RKO (cell line): Measurements from ENCODE around the gene MX2.

ENCODE experiments used
- DNase-seq: peaks from one replicate; pipeline ENCODE4 v3.0.0-alpha.2; 2016; ENCODE audit warnings: low spot score

MX2 gene

GRCh38 chr21:41438425-41439113 is 76.7 kb downstream of the MX2 start:
- DNase-seq = no peak

DNA sequence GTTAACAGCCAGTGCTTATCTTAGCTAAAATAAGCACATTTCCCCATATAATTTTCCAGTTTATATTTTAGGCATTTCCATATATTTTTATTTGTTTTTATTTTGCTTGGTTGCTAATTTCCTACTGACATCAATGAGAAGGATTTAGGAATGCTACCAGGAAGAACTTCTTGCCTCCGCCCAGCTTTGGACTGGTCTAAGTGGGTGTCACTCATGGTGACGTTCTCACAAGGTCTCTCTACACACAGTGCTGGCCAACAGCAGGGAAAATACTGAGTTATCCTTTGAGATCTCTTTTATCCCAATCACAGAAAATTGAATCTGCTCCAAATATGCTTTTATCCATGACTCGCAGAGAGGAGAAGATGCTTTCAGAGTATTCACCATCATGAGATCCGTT is 77.4 kb downstream of the MX2 start:
- DNase-seq = no peak

DNA sequence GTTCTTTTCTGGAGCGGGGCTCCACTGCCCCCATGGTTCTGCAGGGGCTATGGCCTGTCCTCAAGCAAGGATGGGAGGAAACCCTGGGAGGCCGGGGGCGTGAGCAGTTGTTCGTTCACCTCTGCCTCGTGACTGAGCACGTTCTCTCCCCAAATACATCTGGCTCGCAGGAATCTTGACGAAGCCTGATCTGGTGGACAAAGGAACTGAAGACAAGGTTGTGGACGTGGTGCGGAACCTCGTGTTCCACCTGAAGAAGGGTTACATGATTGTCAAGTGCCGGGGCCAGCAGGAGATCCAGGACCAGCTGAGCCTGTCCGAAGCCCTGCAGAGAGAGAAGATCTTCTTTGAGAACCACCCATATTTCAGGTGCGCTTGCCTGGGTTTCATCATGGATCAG is 79.7 kb downstream of the MX2 start:
- no peak for DNase-seq

DNA sequence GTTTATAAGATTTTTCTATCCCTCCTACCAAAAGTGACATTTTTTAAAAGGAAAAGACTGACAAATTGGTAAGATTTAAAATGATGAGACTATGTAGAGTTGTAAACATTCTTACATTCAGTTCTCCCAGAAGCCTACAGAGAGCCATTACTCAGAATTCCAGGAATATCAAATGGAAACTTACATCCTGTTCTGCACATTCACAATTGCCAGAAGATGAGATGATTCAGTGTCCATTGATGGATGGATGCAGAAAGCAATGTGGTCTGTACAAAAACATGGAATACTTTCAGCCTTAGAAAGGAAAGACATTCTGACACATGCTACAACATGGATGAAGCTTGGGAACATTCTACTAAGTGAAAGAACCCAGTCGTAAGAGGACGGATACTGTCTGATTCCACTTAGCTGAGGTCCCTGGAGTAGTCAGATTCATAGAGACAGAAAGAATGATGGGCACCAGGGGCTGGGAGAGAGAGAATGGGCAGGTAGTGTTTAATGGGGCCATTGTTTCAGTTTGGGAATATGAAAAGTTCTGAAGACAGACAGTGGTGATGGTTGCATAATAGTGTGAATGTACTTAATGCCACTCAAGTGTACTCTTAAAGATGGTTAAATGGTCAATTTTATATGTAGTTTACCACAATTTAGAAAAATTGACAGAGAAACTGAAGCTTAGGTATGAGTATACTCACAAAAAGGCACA is 80.8 kb downstream of the MX2 start:
- no peak for DNase-seq

DNA sequence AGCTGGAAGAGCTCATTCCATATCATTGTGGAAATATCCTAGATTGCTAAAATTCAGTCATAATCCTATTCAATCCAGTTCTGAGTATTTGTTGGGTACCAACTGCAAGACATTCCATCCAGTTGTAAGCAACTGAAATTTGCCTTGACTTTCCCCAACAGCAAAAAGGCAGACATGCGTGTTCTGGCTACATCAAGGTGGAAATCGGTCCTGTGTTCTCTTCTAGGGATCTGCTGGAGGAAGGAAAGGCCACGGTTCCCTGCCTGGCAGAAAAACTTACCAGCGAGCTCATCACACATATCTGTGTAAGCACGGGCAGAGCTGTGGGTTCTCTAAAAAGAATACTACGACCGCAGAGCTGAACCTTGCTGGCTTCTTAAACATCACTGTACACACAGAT is 81.7 kb downstream of the MX2 start:
- DNase-seq = no peak

- no peak for DNase-seq
Observed at GRCh38 chr21:41444703-41445464, 83.1 kb downstream of the MX2 start.

DNA sequence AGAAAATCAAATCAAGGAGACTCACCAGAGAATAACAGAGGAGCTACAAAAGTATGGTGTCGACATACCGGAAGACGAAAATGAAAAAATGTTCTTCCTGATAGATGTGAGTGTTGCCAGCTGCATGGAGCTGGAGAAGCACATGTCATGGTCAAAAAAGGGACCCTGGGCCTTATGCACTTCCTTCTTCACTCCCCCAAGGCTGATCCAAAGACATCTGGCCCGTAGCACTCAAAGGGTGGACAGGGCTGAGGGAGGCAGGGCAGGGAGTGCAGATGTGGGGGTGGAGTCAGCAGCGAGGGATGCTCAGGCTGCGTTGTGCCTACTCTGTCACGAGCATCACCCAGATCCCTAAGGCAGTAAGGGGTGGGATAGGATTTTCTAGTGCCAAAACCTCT is 83.6 kb downstream of the MX2 start:
- no peak for DNase-seq

DNA sequence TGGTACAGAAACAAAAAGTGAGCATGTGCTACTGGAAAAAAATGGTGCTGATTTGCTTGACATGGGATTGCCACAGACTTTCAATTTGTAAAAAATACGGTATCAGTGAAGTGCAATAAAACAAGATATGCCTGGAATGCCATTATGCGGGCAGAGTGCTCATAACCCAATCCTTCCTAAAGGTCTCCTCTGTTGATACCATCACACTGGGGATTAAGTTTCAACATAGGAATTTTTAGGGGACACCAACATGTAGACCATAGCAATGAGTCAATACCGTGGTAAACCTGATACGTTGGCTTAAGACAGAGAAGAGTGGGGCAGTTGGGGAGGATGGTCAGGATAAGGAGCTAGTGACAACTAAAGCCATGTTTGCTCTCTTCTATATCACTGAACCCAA is 84.8 kb downstream of the MX2 start:
- DNase-seq = no peak

- no peak for DNase-seq
Observed at GRCh38 chr21:41447356-41447755, 85.5 kb downstream of the MX2 start.

GRCh38 chr21:41449613-41450012 is 87.8 kb downstream of the MX2 start:
- DNase-seq = no peak

- DNase-seq = no peak
Observed at GRCh38 chr21:41451753-41452676, 90.2 kb downstream of the MX2 start.

- no peak for DNase-seq
Observed at GRCh38 chr21:41453198-41453597, 91.4 kb downstream of the MX2 start.

DNA sequence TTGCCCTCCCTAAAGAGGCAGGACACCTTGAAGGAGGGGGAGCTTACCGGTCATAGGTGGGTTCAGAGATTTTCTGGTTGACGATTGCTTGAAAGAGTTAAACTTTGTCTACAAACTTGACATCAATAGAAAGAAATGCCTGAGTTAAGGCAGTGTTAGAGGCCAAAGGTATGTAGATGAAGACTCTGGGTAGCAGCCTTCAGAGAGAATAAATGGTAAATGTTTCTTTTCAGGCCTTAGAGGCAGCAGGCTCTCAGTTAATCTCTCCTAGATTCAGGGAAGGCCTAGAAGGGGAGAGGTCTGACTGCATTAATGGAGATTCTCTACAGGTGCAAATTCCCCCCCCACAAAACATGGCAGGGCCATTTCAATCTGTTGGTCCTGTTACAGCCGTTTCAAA is 91.9 kb downstream of the MX2 start:
- DNase-seq = no peak

- DNase-seq = no peak
Observed at GRCh38 chr21:41458121-41458520, 96.3 kb downstream of the MX2 start.

DNA sequence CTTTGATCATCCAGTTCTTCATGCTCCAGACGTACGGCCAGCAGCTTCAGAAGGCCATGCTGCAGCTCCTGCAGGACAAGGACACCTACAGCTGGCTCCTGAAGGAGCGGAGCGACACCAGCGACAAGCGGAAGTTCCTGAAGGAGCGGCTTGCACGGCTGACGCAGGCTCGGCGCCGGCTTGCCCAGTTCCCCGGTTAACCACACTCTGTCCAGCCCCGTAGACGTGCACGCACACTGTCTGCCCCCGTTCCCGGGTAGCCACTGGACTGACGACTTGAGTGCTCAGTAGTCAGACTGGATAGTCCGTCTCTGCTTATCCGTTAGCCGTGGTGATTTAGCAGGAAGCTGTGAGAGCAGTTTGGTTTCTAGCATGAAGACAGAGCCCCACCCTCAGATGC is 96.7 kb downstream of the MX2 start:
- DNase-seq = no peak
